NCI-H2196 (cell line): ENCODE results near the gene PXT1.
"Not testable (repeated sequence)": the region's sequence is repeated elsewhere in the genome, so short reads cannot be mapped to it uniquely, and the experiment has no call there.

ENCODE experiments used
- DNase-seq: peaks from one replicate; lab custom pipeline; 2025; ENCODE audit not compliant: unreplicated experiment; lab: John Stamatoyannopoulos, UW

The PXT1 gene, protein sequence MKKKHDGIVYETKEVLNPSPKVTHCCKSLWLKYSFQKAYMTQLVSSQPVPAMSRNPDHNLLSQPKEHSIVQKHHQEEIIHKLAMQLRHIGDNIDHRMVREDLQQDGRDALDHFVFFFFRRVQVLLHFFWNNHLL

DNA sequence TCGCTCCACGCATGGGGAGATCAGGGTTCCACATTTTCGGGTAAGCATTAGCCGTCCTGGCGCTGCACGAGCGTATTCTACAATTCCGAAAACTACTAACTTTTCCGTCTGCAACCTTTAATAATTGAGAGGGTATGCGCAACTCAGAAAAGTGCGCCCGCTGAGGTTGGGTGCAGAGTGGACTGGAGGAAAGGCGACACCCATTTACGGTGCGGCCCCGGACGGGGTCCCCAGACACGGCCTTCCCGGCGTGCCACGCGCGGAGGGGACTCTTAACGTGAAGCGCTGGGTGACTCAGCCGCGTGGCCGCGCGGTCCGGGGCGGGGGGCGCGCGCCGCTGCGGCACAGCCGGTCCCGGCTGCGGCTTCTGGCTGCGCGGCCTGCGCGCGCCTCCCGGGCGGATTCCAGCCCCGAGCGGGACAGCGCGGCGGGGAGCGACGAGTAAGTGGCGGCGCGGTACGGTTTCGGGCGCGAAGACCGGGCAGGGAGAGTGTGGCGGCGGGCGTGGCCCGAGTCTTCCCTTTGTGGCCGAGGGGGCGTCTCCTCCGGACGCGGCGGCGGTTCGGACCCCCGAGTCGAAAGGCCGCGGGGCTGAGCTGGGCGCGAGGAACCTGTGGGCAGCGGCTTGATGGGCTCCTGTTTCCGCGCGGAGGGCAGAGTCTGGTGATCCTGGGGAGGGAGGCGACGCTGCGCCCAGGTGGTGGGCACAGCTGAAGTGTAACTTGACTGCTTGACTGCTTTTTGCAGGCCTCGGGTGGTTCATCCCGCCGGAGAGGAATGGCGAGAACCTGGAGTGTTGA is at the start of gene PXT1, which contains the start of gene KCTD20:
Gene PXT1 (minus strand): TSS at position 184 of the 800 bp plus-strand sequence. CDS start 16,772 bp downstream, outside the sequence.
Gene KCTD20 (plus strand): TSS at position 330 of the 800 bp plus-strand sequence. CDS start 27,098 bp downstream, outside the sequence.
- DNase-seq: peak; percentile 89

DNA sequence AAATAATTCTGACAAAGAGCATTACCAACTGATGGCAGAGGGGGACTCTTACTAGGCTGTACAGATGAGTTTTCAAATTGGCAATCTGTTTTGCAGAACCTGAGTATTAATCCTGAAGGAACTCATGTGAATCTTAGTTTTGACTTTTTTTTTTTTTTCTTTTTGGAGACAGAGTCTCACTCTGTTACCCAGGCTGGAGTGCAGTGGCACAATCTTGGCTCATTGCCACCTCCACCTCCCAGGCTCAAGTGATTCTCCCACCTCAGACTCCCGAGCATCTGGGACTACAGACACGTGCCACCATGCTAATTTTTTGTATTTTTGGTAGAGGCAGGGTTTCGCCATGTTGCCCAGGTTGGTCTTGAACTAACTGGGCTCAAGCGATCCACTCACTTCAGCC is 49.4 kb upstream of the PXT1 start:
- DNase-seq: no peak

DNA sequence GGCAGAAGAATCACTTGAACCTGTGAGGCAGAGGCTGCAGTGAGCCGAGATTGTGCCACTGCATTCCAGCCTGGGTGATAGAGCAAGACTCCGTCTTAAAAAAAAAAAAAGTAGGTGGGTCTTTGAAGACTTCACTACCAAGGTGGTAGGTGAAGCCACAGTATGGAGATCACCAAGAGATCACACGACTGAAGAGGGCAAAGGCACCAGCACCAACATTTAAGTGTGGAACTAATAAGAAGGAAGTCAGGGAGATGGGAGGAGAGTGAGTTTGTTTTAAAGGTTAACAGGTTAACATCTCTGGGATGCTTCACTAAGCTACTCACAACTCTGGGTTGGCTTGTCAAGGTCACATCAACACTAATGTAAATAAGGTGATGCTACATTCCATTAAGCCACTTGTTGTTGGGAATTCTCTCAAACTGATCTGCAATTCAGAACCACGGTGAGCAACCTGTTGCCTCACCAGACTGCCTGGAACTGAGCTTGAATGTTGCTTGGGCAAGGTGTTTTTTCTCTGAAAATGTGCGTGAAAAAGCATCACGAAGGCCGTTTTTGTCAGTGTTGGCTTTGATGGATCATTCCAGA is 48.8 kb upstream of the PXT1 start:
- no peak for DNase-seq

DNA sequence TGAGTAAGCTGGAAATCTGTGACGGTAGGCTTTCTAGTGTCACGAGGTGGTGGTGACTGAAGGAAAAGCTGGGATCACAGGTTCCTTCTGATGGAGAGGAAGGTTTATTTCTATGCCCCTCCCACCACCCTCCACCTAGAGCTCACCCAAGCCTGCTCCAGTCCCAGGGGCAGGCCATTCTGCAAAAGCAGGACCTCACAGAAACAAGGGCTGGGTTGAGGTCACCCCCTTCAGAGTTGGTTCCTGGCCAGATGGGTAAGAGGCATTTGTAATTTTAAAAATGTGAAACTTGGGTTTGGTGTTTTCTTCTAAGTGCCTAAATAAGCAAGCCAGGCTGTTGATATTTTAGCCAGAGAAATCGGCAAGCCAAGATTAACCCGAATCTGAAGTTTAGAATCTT is 46.8 kb upstream of the PXT1 start:
- DNase-seq: no peak

DNA sequence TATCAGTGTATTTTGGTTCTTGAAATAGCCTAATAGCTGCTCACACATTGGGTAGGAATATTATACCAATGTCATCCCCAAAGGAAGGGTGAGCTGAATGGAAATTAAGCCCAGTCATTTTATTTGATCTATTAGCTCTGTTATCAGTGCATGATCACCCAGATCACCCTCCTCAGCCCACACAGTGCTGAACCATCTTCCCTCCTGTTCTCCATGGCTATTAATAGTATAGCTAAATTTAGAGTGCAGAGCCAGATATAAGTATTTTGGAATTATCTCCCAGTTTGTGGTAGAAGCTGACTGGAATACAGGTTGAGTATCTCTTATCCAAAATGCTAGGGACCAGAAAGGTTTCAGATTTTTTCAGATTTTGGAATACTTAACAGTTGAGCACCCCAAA is 45.6 kb upstream of the PXT1 start:
- DNase-seq: no peak

DNA sequence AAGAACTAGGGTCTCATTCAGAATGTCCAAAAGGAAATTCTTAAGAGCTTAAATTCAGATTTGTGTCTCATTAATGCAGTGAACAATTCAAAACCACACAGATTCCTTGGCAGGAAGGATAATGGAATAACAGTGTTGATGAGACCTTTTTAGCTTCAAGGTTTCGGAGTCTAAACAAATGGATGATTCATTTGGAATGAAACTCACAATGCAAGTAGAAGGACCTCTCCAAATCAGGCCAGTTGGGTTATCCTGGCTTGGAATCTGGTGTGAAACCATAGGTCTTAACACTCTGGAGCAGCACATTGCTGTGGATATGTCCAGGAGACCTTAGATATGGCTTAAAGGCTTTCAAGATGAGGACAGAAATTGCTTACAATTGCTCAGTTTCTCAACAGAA is 45.0 kb upstream of the PXT1 start:
- no peak for DNase-seq

DNA sequence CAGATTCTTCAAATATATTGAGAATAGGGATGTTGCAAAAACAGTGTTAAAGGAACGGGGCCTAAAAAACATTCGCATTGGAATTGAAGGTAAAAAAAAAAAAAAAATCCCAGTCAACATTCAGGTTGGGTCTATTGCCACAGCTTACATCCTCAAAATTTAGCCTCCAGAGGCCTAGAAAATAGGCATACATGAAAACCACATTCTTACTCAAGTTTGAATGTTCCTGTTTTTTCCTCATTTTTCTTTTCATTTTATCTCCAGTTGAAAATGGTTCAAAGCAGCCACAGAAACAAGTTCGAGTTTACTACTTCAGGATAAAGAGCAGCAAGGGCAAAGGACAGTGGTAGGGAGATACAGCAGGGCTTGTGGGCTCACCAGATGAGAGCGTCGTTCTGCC is 42.1 kb upstream of the PXT1 start:
- DNase-seq: no peak

DNA sequence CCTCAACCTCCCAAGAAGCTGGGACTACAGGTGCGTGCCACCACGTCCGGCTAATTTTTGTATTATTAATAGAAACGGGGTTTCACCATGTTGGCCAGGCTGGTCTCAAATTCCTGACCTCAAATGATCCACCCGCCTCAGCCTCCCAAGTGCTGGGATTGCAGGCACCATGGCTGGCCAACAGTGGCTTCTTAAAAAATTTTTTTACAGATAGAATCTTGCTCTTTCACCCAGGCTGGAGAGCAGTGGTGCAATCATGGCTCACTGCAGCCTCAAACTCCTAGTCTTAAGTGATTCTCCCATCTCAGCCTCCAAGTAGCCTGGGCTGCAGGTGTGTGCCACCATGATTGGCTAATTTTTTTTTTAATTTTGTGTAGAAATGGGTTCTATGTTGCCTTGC is 40.7 kb upstream of the PXT1 start:
- not testable (repeated sequence) for DNase-seq

DNA sequence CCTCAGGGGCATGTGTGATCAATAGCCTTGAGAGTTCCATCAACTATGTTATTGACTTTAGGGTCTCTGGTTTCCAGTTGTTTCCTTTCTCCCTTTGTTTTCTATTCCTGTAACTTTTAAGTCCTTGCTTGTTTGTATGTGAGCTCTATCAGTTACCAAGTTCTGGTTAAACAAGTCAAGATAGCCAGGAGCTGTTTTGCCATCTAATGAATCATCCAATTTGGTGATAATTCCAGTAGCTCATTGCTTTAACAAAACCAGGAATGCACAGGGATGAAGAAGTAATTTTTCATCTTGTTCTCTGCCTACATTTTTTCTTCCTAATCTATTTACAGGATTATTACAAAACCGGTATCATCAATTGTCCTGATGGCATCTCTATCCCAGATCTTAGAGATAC is 36.6 kb upstream of the PXT1 start:
- no peak for DNase-seq

DNA sequence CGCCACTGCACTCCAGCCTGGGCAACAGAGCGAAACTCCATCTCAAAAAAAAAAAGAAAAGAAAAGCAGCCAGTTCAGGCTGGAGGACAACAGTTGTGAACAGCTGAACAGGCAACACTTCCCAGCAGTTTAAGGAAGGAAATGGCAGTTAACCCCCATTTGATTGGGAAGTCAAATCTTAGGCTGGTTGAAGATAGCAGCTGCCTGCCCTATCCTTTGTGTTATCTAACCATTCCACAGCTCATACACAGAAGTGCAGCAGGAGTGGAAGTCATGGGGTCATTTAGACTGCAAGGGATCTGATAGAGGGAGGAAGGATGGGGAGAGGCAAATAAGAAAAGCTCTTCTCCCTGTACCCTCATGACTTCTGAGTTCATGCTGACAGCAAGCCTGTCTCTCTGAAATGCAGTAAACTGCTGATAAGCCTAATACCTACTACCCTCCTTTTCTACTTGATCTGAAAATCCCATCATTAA is 35.4 kb upstream of the PXT1 start:
- DNase-seq: no peak

DNA sequence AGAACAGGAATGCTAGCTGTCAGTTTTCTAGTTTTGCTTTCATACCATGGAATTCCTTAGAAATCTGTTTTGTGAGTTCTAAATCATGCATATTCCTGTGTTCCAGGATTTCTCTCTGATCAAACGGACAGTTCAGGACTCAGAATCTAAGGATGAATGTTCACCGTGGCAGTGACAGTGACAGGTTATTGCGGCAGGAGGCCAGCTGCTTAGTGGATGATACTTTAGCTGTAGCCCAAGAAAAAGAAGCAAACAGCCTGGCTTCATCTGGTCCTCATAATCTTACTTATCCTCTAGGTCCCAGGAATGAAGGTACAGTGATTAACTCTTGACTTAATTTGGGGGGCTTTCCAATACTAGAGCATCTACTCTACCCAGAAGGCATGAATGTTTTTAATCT is 27.3 kb upstream of the PXT1 start:
- DNase-seq: no peak

DNA sequence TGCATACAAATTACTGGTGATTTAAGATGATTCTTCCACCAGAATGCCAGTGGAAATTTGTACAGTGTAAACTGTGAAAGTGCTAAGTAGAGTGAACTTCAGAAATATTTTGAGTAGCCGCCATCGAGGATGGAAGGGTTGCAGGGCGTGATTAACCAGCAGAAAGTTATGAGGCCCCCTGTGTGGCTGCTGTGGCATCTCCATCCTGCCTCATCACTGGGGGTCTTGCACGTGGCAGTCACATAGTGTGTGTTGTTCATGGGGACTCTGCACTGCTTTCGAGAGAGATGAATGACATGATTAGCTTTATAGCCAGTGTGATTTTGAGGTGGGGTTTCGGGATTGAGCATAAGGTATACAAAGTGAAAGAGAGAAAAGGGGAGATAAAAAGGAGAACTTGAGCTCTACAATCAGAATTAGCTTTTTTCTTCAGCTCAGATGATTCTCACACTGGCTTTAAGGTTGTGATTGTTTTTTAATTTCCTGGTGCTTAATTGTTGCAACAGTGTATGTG is 26.6 kb upstream of the PXT1 start:
- no peak for DNase-seq

DNA sequence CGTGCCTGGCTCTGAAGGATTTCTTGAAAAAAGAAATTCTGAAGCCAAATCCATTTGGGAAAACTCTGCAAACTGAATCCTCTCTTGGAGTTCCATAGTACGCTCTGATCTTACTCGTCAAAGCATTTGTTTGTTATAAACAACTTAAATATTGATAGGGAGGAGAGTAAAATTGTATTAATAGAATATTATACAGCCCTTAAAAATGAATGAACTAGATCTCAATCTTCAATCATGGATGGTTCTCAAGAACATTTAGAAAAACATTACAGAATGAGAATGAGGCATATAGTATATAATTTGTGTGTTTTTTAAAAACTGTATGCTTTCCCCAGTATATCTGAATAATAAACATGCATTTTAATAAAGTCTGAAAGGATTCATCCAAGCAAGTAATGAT is 25.0 kb upstream of the PXT1 start:
- no peak for DNase-seq

DNA sequence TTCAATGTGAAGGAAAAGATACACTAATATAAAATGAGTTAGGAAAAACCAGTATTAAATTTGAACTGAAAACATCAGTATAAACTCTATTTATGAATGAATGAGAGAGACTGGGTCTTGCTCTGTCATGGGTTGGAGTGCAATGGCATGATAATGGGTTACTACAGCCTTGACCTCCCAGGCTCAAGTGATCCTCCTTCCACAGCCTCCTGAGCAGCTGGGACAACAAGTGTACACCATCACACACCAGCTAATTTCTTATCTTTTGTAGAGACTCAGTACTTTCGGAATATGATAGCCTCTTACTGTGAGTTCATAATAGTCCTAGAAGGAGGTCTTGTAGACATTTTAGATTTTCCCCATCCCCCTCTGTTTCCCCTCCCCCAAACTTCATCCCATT is 21.6 kb upstream of the PXT1 start:
- DNase-seq: no peak

DNA sequence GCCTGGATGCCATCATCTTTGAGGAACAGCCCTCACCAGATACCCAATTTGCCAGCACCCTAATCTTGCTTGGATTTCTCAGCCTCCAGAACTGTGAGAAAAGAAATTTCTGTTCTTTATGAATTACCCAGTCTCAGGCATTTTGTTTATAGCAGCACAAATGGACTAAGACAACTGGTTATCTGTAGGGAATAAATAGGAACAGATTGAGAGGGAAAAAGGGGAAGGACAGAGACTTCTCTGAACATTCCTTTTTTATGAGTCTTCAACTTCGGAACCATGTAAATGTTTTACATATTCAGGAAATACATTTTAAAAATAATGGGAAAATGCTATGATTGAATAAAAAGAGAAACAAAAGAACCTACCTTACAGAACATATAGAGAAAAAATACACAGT is 21.0 kb upstream of the PXT1 start:
- no peak for DNase-seq

DNA sequence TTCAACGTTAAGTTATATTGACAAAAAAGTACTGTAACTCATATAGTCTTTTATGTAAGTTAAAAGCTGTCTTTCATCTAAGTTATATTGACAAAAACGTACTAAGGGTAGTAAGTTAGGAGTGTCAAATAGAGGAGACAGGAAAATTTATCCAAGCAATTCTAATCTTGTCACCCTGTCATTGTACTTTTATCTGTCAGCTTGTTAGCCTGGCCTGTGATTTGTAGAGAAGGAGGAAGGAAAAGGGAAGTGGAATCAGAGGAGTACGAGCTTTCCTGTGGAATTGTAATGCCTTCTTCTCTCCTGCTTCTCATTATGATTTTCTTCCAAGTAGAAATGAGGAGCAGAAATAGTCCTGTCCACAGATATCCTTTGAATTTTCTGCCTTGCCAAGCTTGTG is 19.0 kb upstream of the PXT1 start:
- no peak for DNase-seq

DNA sequence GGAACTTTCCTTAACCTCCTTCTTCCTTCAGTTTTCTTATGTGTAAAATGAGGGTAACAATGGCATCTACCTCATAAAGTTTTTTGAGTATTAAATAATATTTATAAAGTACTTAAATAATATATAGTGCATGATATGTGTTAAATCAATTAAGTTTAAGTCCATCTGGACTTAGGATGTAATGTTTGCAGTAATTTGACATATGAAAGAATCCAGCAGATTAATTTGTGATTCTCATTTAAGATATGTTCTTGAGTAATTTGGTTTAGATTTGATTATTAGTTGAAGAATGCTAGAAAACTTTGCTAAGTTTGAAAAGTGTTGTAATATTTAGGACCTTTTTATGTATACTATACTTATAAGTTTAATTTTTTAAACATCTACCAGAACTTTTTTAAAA is 18.3 kb upstream of the PXT1 start:
- no peak for DNase-seq

DNA sequence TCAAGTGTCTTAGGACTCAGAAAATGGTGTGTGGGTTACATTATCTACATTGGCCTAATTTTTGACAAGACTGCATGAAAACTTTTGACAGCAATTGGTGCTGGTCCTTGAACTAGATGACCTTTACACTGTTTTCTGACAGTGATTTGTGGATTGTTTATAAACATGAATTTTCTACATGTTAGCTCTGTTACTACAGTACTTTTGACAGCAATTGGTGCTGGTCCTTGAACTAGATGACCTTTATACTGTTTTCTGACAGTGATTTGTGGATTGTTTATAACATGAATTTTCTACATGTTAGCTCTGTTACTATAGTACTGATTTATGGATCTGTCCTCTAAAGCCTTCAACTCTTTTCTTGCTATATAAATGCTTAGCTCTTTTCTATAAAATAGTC is 16.8 kb upstream of the PXT1 start:
- DNase-seq: no peak

DNA sequence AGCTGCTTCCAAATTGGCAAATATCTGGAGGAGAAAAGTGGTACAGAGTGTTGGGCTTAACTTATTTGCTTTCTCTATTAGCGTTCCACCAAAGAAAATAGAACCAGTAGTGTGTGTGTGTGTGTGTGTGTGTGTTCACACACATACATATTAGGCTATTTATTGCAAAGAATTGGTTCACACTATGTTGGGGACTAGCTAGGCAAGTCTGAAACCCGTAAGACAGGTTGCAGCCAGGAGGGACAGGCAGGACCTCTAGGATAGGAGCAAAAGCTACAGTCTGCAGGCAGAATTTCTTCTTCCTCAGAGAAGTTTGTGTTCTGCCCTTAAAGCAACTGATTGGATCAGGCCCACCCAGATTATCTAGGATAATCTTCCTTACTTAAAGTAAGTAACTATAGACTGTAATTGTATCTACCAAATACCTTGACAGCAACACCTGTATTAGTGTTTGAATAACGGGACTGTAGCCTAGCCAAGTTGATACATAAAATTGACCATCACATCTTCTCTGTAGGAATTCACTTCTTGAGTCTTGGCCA is 12.9 kb upstream of the PXT1 start:
- DNase-seq: no peak

DNA sequence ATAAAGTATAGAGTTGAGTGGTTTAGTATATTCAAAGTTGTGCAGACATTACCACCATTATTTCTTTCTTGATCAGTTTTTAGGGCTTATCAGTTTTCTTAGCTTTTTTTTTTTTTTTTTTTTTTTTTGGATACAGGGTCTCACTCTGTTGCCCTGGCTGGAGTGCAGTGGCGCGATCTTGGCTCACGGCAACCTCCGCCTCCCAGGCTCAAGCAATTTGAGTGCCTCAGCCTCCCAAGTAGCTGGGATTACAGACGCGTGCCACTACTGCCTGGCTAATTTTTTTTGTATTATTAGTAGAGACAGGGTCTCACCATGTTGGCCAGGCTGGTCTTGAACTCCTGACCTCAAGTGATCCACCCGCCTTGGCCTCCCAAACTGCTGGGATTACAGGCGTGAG is 10.2 kb upstream of the PXT1 start:
- DNase-seq: not testable (repeated sequence)

DNA sequence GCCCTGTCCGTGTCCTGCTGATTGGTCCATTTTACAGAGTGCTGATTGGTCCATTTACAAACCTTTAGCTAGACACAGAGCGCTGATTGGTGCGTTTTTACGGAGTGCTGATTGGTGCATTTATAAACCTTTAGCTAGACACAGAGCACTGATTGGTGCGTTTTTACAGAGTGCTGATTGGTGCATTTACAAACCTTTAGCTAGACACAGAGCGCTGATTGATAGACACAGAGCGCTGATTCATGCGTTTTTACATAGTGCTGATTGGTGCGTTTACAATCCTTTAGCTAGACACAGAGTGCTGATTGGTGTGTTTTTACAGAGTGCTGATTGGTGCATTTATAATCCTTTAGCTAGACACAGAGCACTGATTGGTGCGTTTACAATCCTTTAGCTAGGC is 6.5 kb upstream of the PXT1 start:
- not testable (repeated sequence) for DNase-seq

DNA sequence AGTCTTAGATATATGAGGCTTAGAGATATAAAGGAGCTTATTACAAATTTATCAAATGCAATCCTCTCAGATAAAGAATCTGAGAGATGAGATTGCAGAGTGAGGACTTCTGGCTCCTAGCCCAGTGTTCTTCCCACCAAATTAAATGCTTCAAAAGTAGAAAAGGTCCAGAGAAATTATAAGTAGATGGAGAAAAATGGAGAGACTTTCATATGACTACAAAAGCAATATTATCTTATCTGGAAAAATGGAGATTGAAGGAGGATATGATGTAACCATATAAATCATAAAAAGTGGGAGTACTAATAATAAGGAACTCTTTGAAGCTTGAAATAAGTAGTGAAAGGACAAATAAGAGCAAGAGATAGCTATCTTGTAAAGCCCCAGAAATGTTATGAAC is 3.0 kb upstream of the PXT1 start:
- DNase-seq: no peak
